CD4-positive, alpha-beta T cell (primary cell): Measurements from ENCODE around the gene NGDN. TPM values are rescaled to one million over a fixed set of nuclear protein-coding genes. Genes with fewer than 3 reads are reported as not detected.

Experiments used
- ATAC-seq: fragments of 200-7000 bp; cut with Tn5 transposase; one replicate; pipeline ENCODE4 v1.10.0; 2022; ENCODE audit warnings: mild to moderate bottlenecking; ENCODE audit not compliant: poor library complexity
- CTCF ChIA-PET: fragments of 350-600 bp; sonication (Branson Sonifier 250); formaldehyde crosslinking; loops from one replicate; lab custom pipeline; 2021; ENCODE audit warnings: antibody characterized with exemption, inconsistent platforms; lab: Charles Lee
- POLR2A ChIA-PET: fragments of 350-600 bp; sonication (Branson Sonifier 250); formaldehyde crosslinking; loops from one replicate; lab custom pipeline; 2021; ENCODE audit warnings: antibody characterized with exemption, inconsistent platforms; lab: Charles Lee
- DNase-seq, 14 experiments: peaks; one replicate each; pipeline ENCODE4 v3.0.0-alpha.2; 2013 to 2020; ENCODE audit warnings: mixed read lengths in 2 of 14
- H3K27ac ChIP-seq, 2 donors: one replicate each; pipeline versions ENCODE4 v1.5.1 to v1.7.0; 2013; ENCODE audit warnings: low read length in 2 of 2, low read depth in 1 of 2, mild to moderate bottlenecking in 1 of 2
- H3K27me3 ChIP-seq, 2 experiments: 1 replicate in 1 of 2; 2 replicates in 1 of 2; pipeline versions ENCODE4 v1.6.1 to v1.7.0; 2013; ENCODE audit warnings: low read length in 2 of 2, control low read depth in 1 of 2, mild to moderate bottlenecking in 1 of 2, moderate library complexity in 1 of 2; ENCODE audit not compliant: insufficient read depth in 2 of 2, control insufficient read depth in 1 of 2
- H3K36me3 ChIP-seq: one replicate; pipeline ENCODE4 v1.6.1; 2013; ENCODE audit warnings: low read length, control low read depth; ENCODE audit not compliant: insufficient read depth
- H3K4me1 ChIP-seq: one replicate; pipeline ENCODE4 v1.6.1; 2013; ENCODE audit warnings: low read length, control low read depth; ENCODE audit not compliant: insufficient read depth
- H3K4me3 ChIP-seq: one replicate; pipeline ENCODE4 v1.5.1; 2013; ENCODE audit warnings: mild to moderate bottlenecking, low read length, moderate library complexity
- H3K9me3 ChIP-seq, 2 experiments: 1 replicate in 1 of 2; 2 replicates in 1 of 2; pipeline versions ENCODE4 v1.6.1 to v1.7.0; 2013; ENCODE audit warnings: low read length in 2 of 2, mild to moderate bottlenecking in 2 of 2, control low read depth in 1 of 2, moderate library complexity in 1 of 2; ENCODE audit not compliant: control insufficient read depth in 1 of 2, insufficient read depth in 1 of 2
- H3K27ac Mint-ChIP-seq: one replicate; pipeline ENCODE4 v1.8.0; 2020; ENCODE audit warnings: mixed read lengths
- H3K27me3 Mint-ChIP-seq: one replicate; pipeline ENCODE4 v1.8.0; 2021; ENCODE audit warnings: mixed read lengths
- H3K36me3 Mint-ChIP-seq: one replicate; pipeline ENCODE4 v1.8.0; 2021; ENCODE audit warnings: low read depth, mixed read lengths
- H3K4me1 Mint-ChIP-seq: one replicate; pipeline ENCODE4 v1.8.0; 2021; ENCODE audit warnings: low read depth, mixed read lengths
- H3K4me3 Mint-ChIP-seq: one replicate; pipeline ENCODE4 v1.8.0; 2020; ENCODE audit warnings: mild to moderate bottlenecking, mixed read lengths
- H3K9me3 Mint-ChIP-seq: one replicate; pipeline ENCODE4 v1.8.0; 2020; ENCODE audit warnings: mixed read lengths
- intact Hi-C, 2 experiments: fragments of 100-400 bp; cut with DNase I in 1 of 2; cut with micrococcal nuclease in 1 of 2; formaldehyde crosslinking; loops; one replicate each; pipeline versions ENCODE4 v1.15.1 to v1.9.0; 2023 to 2025; cut with DNase I, micrococcal nuclease
- total RNA-seq, 174 experiments: library from RNA in 2 of 174; stranded (reverse) in 2 of 174; gene quantifications; one replicate each; pipeline ENCODE4 v1.2.3 and lab custom pipeline; 2021 to 2026
- TF ChIP-seq, protein P1 (sequence below): fragments of 200-600 bp; IDR thresholded peaks from one replicate; pipeline ENCODE4 v1.8.0; 2022; ENCODE audit warnings: antibody characterized with exemption, mild to moderate bottlenecking

Gene NGDN
- total RNA-seq, 2 experiments from 2014 or later = 146 to 149 TPM

DNA sequence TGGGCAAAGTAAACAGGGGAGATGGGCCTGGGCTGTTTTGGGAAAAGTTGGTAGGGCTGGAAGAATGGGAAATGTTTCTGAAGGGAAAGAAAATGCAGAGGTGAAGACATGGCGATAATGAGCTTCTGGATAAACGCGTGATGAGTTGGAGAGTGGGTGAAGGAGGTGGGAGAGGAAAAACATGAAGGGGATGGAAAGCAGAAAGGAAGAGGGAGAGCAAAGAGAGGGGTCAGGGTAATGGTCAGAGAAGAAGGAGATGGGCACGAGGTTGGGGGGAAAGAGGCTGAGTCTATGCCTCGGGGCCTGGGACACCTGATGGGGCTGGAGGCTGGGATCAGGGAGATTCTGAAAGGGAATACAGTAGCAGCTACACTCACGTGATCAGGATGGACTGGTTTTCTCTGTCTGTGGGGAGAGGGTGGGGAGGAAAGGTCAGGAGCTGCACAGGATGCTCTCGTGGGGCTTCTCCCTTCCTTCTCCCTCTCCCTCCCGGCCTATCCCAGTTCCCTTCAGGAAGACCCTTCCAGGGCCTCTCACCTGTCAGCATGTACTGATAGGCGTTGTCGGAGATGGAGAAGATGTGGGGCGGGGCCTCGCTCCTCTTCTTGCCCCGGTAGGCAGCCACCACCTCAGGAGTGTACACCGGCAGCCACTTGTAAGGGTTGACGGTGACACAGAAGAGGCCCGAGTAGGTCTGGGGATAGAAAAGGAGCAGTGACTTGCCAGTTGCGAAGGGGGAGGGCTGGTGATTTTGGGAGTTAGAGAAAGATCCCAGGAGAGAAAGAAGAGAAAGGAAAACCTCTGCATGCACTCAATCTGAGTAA lies 37.2 kb upstream of the NGDN start:
- no peak overlapping the region for H3K4me3 Mint-ChIP-seq
- intact Hi-C loops = no loop called here
- no peaks in the 10 kb centered on the region for H3K9me3 Mint-ChIP-seq
- H3K4me1 ChIP-seq = no peaks in the 10 kb centered on the region
- no peak overlapping the region for H3K27ac Mint-ChIP-seq
- H3K4me1 Mint-ChIP-seq = no peaks in the 10 kb centered on the region
- H3K36me3 Mint-ChIP-seq = no peaks in the 10 kb centered on the region
- no peaks in the 10 kb centered on the region for H3K9me3 ChIP-seq
- no peak overlapping the region for H3K4me3 ChIP-seq
- TF ChIP-seq, protein P1, sequence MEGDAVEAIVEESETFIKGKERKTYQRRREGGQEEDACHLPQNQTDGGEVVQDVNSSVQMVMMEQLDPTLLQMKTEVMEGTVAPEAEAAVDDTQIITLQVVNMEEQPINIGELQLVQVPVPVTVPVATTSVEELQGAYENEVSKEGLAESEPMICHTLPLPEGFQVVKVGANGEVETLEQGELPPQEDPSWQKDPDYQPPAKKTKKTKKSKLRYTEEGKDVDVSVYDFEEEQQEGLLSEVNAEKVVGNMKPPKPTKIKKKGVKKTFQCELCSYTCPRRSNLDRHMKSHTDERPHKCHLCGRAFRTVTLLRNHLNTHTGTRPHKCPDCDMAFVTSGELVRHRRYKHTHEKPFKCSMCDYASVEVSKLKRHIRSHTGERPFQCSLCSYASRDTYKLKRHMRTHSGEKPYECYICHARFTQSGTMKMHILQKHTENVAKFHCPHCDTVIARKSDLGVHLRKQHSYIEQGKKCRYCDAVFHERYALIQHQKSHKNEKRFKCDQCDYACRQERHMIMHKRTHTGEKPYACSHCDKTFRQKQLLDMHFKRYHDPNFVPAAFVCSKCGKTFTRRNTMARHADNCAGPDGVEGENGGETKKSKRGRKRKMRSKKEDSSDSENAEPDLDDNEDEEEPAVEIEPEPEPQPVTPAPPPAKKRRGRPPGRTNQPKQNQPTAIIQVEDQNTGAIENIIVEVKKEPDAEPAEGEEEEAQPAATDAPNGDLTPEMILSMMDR = no peak
- peaks cover 0 to 3% of the 10 kb centered on the region in 2 experiments for H3K27me3 ChIP-seq
- ATAC-seq = no peak
- ChIA-PET POLR2A (no interaction called here), CTCF (no interaction called here)
- DNase-seq = peak in 1 of 14 experiments; percentile 11
- peaks cover 23% of the 10 kb centered on the region for H3K27me3 Mint-ChIP-seq
- no peak overlapping the region for H3K27ac ChIP-seq
- no peaks in the 10 kb centered on the region for H3K36me3 ChIP-seq

DNA sequence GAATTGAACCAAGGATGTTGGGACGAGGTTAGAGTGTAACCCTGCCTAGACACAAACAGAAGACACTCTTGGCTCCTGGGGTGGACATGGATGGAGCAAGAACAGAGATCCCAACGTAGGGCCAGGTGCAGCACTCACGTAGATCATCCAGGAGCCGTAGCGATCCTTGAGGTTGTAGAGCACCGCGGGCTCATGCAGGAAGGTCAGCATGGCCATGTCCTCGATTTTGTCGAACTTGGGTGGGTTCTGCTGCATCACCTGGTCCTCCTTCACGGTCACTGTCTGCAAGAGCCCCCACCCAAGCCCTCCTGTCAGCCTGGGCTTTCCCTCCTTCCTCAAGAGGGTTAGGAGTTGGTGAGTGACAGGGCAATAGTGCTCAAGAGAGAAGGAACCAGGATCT lies 36.6 kb upstream of the NGDN start:
- peaks cover 0 to 3% of the 10 kb centered on the region in 2 experiments for H3K27me3 ChIP-seq
- H3K4me1 Mint-ChIP-seq = peaks cover 3% of the 10 kb centered on the region
- no peak overlapping the region for H3K4me3 Mint-ChIP-seq
- ChIA-PET CTCF (no interaction called here), POLR2A (no interaction called here)
- no peak overlapping the region for H3K4me3 ChIP-seq
- peaks cover 19% of the 10 kb centered on the region for H3K27me3 Mint-ChIP-seq
- H3K27ac ChIP-seq = no peak overlapping the region
- intact Hi-C loops = no loop called here
- H3K27ac Mint-ChIP-seq = no peak overlapping the region
- H3K9me3 Mint-ChIP-seq = no peaks in the 10 kb centered on the region
- H3K4me1 ChIP-seq = no peaks in the 10 kb centered on the region
- no peaks in the 10 kb centered on the region for H3K36me3 Mint-ChIP-seq
- ATAC-seq = no peak
- H3K36me3 ChIP-seq = no peaks in the 10 kb centered on the region
- TF ChIP-seq, protein P1 = no peak
- no peaks in the 10 kb centered on the region for H3K9me3 ChIP-seq
- DNase-seq = no peak

DNA sequence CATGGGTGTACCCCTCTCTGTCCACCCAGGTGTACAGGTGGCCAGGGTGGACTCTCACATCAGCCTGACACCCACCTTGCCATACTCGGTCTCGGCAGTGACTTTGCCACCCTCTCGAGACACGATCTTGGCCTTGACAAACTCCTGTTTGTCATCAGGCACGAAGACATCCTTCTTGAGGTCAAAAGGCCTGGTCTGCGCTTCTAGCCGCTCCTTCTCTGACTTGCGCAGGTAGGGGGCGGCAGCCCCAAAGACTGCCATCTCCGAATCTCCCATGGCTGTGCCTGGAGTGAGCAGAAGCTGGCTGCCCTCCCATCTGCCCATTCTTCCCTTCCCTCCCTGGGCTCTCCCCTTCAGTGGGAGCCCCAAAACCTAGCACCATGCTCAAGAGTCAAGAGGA lies 36.0 kb upstream of the NGDN start:
- H3K4me3 ChIP-seq = no peak overlapping the region
- ATAC-seq (no peak), DNase-seq (no peak)
- H3K27ac ChIP-seq = no peak overlapping the region
- ChIA-PET POLR2A (no interaction called here), CTCF (no interaction called here)
- H3K27me3 Mint-ChIP-seq = peaks cover 18% of the 10 kb centered on the region
- no peak overlapping the region for H3K27ac Mint-ChIP-seq
- no peaks in the 10 kb centered on the region for H3K36me3 ChIP-seq
- peaks cover 7% of the 10 kb centered on the region for H3K4me1 Mint-ChIP-seq
- no peaks in the 10 kb centered on the region for H3K9me3 Mint-ChIP-seq
- TF ChIP-seq, protein P1 = no peak
- no peak overlapping the region for H3K4me3 Mint-ChIP-seq
- no peaks in the 10 kb centered on the region for H3K27me3 ChIP-seq
- intact Hi-C loops = no loop called here
- no peaks in the 10 kb centered on the region for H3K9me3 ChIP-seq
- no peaks in the 10 kb centered on the region for H3K4me1 ChIP-seq
- no peaks in the 10 kb centered on the region for H3K36me3 Mint-ChIP-seq
